Measurements from ENCODE around the gene HS3ST2. TPM values are rescaled to one million over a fixed set of nuclear protein-coding genes. Genes with fewer than 3 reads are reported as not detected.
"Not testable (repeated sequence)": the region's sequence is repeated elsewhere in the genome, so short reads cannot be mapped to it uniquely, and the experiment has no call there.

HS3ST2 gene
- total RNA-seq, 2 experiments from 2014 or later: not detected

DNA sequence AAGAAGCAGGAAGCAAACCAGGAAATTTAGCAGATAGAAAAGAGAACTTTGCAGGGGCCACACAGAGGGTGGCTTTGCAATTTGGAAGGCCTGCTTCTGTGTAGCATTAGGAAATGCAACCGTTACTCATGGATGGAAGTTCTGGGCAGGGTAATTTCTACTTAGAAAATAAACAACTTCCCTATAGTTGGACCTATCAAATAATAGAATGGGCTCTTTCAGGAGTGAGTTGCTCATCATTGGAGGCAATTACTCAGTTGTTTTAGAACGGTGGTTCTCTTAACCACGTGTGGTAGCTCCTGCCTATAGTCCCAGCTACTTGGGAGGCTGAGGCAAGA lies 25.8 kb upstream of the HS3ST2 start:
- Mint-ChIP-seq H3K27ac (no peak overlapping the region), H3K36me3 (no peaks in the 10 kb centered on the region), H3K4me3 (no peak overlapping the region), H3K27me3 (peaks cover 29% of the 10 kb centered on the region), H3K9me3 (ENCODE audit: low read depth) (no peaks in the 10 kb centered on the region), H3K4me1 (peaks cover 11% of the 10 kb centered on the region)
- ATAC-seq: no peak
- CTCF ChIA-PET: no interaction called here
- no peak for DNase-seq

DNA sequence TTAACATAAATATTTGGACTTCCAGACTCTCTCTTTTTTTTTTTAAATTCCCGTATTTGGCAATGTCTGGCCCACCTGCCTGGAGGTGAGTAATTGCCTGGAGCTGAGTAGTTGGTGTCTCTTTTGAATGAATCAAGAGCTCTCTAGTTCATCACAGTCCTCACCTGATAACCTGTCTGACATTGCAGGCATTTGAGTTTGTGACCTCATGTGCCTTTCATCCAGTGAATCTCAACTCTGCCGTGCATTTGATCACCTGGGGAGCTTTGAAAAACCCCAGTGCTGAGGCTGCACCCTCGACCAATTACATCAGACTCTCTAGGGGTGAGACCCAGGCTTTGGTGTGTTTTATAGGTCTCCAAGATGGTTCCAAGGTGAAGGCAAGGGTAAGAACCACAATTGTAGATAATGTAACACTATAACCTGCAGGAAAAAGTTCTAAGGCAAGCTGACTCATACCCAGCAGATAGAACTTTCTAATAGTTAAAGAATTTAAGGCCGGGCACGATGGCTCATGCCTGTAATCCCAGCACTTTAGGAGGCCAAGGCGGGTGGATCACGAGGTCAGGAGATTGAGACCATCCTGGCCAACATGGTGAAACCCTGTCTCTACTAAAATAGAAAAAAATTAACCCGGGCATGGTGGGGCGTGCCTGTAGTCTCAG lies 24.5 kb upstream of the HS3ST2 start:
- peaks cover 11% of the 10 kb centered on the region for H3K4me1 Mint-ChIP-seq
- DNase-seq: no peak
- peaks cover 21% of the 10 kb centered on the region for H3K27me3 Mint-ChIP-seq
- ATAC-seq: no peak
- peaks cover 4% of the 10 kb centered on the region for H3K9me3 Mint-ChIP-seq (ENCODE audit: low read depth)
- H3K36me3 Mint-ChIP-seq: no peaks in the 10 kb centered on the region
- no peak overlapping the region for H3K27ac Mint-ChIP-seq
- CTCF ChIA-PET: interaction anchor here (1.4 kb wide), 1 partner anchor 20 kb away, joined by 3 read pairs; no protein-coding TSS in a partner anchor
- H3K4me3 Mint-ChIP-seq: no peak overlapping the region

DNA sequence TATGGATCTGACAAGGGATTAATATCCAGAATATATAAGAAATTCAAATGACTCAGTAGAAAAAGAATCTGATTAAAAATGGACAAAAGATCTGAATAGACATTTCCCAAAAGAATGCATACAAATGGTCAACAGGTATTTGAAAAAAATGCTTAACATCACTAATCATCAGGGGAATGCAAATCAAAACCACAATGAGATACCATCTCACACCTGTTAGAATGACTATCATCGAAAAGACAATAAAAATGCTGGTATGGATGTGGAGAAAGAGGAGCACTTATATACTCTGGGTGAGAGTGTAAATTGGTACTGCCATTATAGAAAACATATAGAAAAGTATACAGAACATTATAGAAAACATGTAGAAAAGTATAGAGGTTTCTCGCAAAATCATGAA lies 16.4 kb upstream of the HS3ST2 start:
- no peaks in the 10 kb centered on the region for H3K36me3 Mint-ChIP-seq

DNA sequence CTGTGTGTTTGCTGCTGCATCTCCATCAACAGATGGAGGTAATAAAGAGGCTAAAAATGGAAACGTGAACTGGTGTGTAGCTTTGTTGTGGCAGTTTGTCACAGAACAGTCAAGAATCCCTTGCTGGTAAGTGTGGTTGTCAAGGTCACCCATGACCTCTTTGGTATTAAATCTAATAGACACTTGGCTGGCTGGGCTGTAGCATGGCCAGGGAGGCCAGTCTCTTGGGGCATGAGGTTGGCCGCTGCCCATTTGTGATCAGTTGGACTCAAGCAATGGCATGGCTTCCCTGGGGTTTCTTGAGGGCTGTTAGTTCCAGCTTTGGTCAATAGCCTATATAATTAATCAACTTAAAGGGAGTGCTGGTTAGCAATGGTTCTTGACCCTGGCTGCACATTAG lies 14.8 kb upstream of the HS3ST2 start:
- Mint-ChIP-seq H3K27ac (no peak overlapping the region), H3K4me1 (no peaks in the 10 kb centered on the region), H3K4me3 (no peak overlapping the region), H3K9me3 (ENCODE audit: low read depth) (peaks cover 6% of the 10 kb centered on the region), H3K27me3 (peaks cover 35% of the 10 kb centered on the region), H3K36me3 (no peaks in the 10 kb centered on the region)
- DNase-seq (no peak), ATAC-seq (no peak)
- CTCF ChIA-PET: no interaction called here

More for the DNA sequence above, 16.4 kb upstream of the HS3ST2 start:
- CTCF ChIA-PET: no interaction called here
- peaks cover 21% of the 10 kb centered on the region for H3K27me3 Mint-ChIP-seq
- no peak for DNase-seq
- H3K4me1 Mint-ChIP-seq: no peaks in the 10 kb centered on the region
- H3K27ac Mint-ChIP-seq: no peak overlapping the region
- peaks cover 7% of the 10 kb centered on the region for H3K9me3 Mint-ChIP-seq (ENCODE audit: low read depth)
- no peak for ATAC-seq
- no peak overlapping the region for H3K4me3 Mint-ChIP-seq

DNA sequence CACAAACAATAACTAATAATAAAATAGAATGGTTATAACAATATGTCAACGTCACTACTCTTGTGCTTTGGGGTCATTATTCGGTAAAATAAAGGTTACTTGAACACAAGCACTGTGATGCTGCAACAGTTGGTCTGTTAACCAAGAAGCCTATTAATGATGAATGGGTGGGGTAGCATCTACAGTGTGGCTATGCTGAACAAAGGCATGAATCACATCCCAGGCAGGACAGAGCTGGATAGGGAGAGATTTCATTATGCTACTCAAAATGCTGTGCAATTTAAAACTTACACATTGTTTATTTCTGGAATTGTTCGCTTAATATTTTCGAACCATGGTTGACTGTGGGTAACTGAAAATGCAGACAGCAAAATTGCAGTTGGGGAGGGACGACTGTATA lies 9.1 kb upstream of the HS3ST2 start:
- CTCF ChIA-PET: no interaction called here
- Mint-ChIP-seq H3K36me3 (no peaks in the 10 kb centered on the region), H3K27me3 (peaks cover 20% of the 10 kb centered on the region), H3K27ac (no peak overlapping the region), H3K9me3 (ENCODE audit: low read depth) (no peaks in the 10 kb centered on the region), H3K4me3 (no peak overlapping the region), H3K4me1 (no peaks in the 10 kb centered on the region)
- ATAC-seq: no peak
- no peak for DNase-seq

GRCh38 chr16:22805326-22805725 lies 8.6 kb upstream of the HS3ST2 start:
- no peaks in the 10 kb centered on the region for H3K36me3 Mint-ChIP-seq
- no peak for ATAC-seq
- no peaks in the 10 kb centered on the region for H3K4me1 Mint-ChIP-seq
- no peak overlapping the region for H3K4me3 Mint-ChIP-seq
- CTCF ChIA-PET: no interaction called here
- no peak overlapping the region for H3K27ac Mint-ChIP-seq
- no peaks in the 10 kb centered on the region for H3K9me3 Mint-ChIP-seq (ENCODE audit: low read depth)
- DNase-seq: no peak
- peaks cover 23% of the 10 kb centered on the region for H3K27me3 Mint-ChIP-seq

GRCh38 chr16:22806811-22807210 lies 7.2 kb upstream of the HS3ST2 start:
- Mint-ChIP-seq H3K4me3 (no peak overlapping the region), H3K4me1 (no peaks in the 10 kb centered on the region), H3K9me3 (ENCODE audit: low read depth) (no peaks in the 10 kb centered on the region), H3K36me3 (no peaks in the 10 kb centered on the region), H3K27ac (no peak overlapping the region), H3K27me3 (peaks cover 29% of the 10 kb centered on the region)
- CTCF ChIA-PET: no interaction called here
- DNase-seq (no peak), ATAC-seq (no peak)

DNA sequence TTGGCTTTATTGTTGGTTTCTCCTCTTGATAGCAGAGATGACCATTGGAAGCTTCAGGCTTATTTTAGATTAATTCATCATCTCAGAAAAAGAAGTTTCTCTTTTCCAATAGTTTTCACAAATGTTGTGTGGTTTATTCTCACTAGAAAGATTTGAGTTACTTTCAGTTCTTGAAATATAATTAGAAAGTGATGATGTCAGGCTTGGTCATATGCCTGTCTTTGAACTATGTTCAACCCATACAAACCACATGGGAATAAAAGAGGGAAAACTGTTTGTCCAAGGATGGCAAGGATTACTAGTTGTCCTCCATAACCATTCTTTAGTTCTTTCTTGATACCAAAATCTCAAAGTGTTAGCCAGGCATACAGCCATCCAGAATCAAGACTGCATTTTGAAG lies 3.7 kb upstream of the HS3ST2 start:
- Mint-ChIP-seq H3K9me3 (ENCODE audit: low read depth) (no peaks in the 10 kb centered on the region), H3K4me3 (no peak overlapping the region), H3K4me1 (peaks cover 2% of the 10 kb centered on the region), H3K27ac (no peak overlapping the region), H3K36me3 (no peaks in the 10 kb centered on the region), H3K27me3 (peaks cover 40% of the 10 kb centered on the region)
- DNase-seq: no peak
- CTCF ChIA-PET: interaction anchor here (1.0 kb wide), 1 partner anchor 20 kb away, joined by 3 read pairs; no protein-coding TSS in a partner anchor
- ATAC-seq: no peak

GRCh38 chr16:22813223-22813947 lies 577 bp upstream of the HS3ST2 start:
- CTCF ChIA-PET: no interaction called here
- Mint-ChIP-seq H3K27me3 (peaks cover 56% of the 10 kb centered on the region), H3K4me1 (peaks cover 2% of the 10 kb centered on the region), H3K9me3 (ENCODE audit: low read depth) (no peaks in the 10 kb centered on the region), H3K27ac (no peak overlapping the region), H3K36me3 (no peaks in the 10 kb centered on the region), H3K4me3 (no peak overlapping the region)
- DNase-seq: no peak
- peak; percentile 42 for ATAC-seq

DNA sequence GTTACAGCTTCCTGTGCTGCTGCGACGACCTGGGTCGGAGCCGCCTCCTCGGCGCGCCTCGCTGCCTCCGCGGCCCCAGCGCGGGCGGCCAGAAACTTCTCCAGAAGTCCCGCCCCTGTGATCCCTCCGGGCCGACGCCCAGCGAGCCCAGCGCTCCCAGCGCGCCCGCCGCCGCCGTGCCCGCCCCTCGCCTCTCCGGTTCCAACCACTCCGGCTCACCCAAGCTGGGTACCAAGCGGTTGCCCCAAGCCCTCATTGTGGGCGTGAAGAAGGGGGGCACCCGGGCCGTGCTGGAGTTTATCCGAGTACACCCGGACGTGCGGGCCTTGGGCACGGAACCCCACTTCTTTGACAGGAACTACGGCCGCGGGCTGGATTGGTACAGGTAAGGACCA lies 746 bp downstream of the HS3ST2 start:
- CTCF ChIA-PET: no interaction called here
- no peak overlapping the region for H3K27ac Mint-ChIP-seq
- no peak for ATAC-seq
- H3K4me1 Mint-ChIP-seq: peaks cover 2% of the 10 kb centered on the region
- H3K9me3 Mint-ChIP-seq (ENCODE audit: low read depth): peaks cover 3% of the 10 kb centered on the region
- no peak for DNase-seq
- no peaks in the 10 kb centered on the region for H3K36me3 Mint-ChIP-seq
- no peak overlapping the region for H3K4me3 Mint-ChIP-seq
- H3K27me3 Mint-ChIP-seq: peaks cover 52% of the 10 kb centered on the region

- CTCF ChIA-PET: no interaction called here
These were observed 1.9 kb downstream of the HS3ST2 start for GRCh38 chr16:22815863-22816262.

GRCh38 chr16:22816475-22816874 lies 2.5 kb downstream of the HS3ST2 start:
- peaks cover 2% of the 10 kb centered on the region for H3K4me1 Mint-ChIP-seq

More at GRCh38 chr16:22815863-22816262, 1.9 kb downstream of the HS3ST2 start:
- Mint-ChIP-seq H3K9me3 (ENCODE audit: low read depth) (peaks cover 3% of the 10 kb centered on the region), H3K27ac (no peak overlapping the region), H3K4me3 (no peak overlapping the region), H3K36me3 (no peaks in the 10 kb centered on the region), H3K27me3 (peaks cover 44% of the 10 kb centered on the region), H3K4me1 (peaks cover 2% of the 10 kb centered on the region)
- DNase-seq: no peak
- ATAC-seq: no peak

GRCh38 chr16:22818736-22819135 lies 4.8 kb downstream of the HS3ST2 start:
- DNase-seq; ATAC-seq; H3K36me3 Mint-ChIP-seq; H3K4me1 Mint-ChIP-seq; CTCF ChIA-PET; H3K27ac Mint-ChIP-seq; H3K9me3 Mint-ChIP-seq (ENCODE audit: low read depth); H3K4me3 Mint-ChIP-seq: not testable (repeated sequence)
- peaks cover 23% of the 10 kb centered on the region for H3K27me3 Mint-ChIP-seq

More at GRCh38 chr16:22816475-22816874, 2.5 kb downstream of the HS3ST2 start:
- no peak for DNase-seq
- CTCF ChIA-PET: no interaction called here
- no peak for ATAC-seq
- Mint-ChIP-seq H3K36me3 (no peaks in the 10 kb centered on the region), H3K4me3 (no peak overlapping the region), H3K27ac (no peak overlapping the region), H3K27me3 (peaks cover 43% of the 10 kb centered on the region), H3K9me3 (ENCODE audit: low read depth) (peaks cover 3% of the 10 kb centered on the region)

DNA sequence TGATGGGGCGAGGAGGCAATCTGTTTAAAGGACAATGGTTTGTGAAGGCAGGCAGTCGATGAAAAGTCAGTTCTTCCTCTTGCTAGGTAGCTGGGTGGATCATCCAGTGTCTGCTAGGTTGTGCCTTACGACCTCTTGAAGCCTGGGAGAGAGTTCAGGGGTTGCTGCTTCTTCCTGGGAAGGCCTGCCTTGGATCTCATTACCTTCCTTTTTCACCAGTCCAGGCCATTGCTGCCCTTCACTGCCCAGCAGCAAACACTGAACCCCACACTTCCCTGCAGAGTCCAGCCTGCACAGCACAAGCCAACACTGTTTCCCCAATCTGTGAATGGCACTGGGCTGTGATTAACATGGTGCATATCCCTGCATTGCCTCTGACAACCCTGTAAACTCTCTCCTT lies 24.7 kb downstream of the HS3ST2 start:
- Mint-ChIP-seq H3K4me3 (no peak overlapping the region), H3K36me3 (no peaks in the 10 kb centered on the region), H3K4me1 (peaks cover 2% of the 10 kb centered on the region), H3K27ac (no peak overlapping the region), H3K27me3 (peaks cover 25% of the 10 kb centered on the region), H3K9me3 (ENCODE audit: low read depth) (no peaks in the 10 kb centered on the region)
- CTCF ChIA-PET: no interaction called here
- ATAC-seq: no peak
- DNase-seq: no peak
